HepG2 (cell line): ENCODE data around the gene SNAP23. TPM values are rescaled to one million over a fixed set of nuclear protein-coding genes. Genes with fewer than 3 reads are reported as not detected.

Source experiments
- ATAC-seq: fragments of 200-7000 bp; cut with Tn5 transposase; 3 replicates; pipeline ENCODE4 v1.9.1; 2020; ENCODE audit warnings: mild to moderate bottlenecking, moderate library complexity
- BruUV-seq: library from RNA; stranded (reverse); fragments of 400-500 nt; replicated peaks from 2 replicates; lab custom pipeline; 2021; lab: Mats Ljungman, UMichigan
- CTCF ChIA-PET: fragments of 300-600 bp; formaldehyde crosslinking; extraction: SDS; loops from one replicate; lab custom pipeline; 2021; ENCODE audit warnings: low total read pairs, inconsistent platforms, low intra/inter-chr PET ratio; lab: Yijun Ruan, JAX
- POLR2A ChIA-PET: fragments of 350-600 bp; sonication (Branson Sonifier 250); formaldehyde crosslinking; loops from one replicate; lab custom pipeline; 2020; ENCODE audit warnings: antibody characterized with exemption, inconsistent platforms; lab: Yijun Ruan, JAX
- DNase-seq: peaks from one replicate; pipeline ENCODE4 v3.0.0-alpha.2; 2015; ENCODE audit warnings: low spot score
- FAIRE-seq: peaks from 3 replicates; lab custom pipeline; 2011; peaks lifted over from hg19 to GRCh38; lab: Jason Lieb, UNC
- H2AFZ ChIP-seq: one replicate; pipeline ENCODE4 v1.6.1; 2011; ENCODE audit warnings: low read length, inconsistent platforms
- H3K27ac ChIP-seq: fragments of 300-600 bp; 3 replicates; pipeline ENCODE4 v1.8.0; 2011; ENCODE audit warnings: mixed run types, mild to moderate bottlenecking, mixed read lengths, low read length, inconsistent platforms; ENCODE audit not compliant: insufficient read depth; ENCODE audit errors: extremely low read length
- H3K27me3 ChIP-seq, 2 experiments: fragments of 200-600 bp in 1 of 2; 2 replicates in 1 of 2; 3 replicates in 1 of 2; pipeline versions ENCODE4 v1.6.0 to v1.8.0; 2011; ENCODE audit warnings: low read length in 2 of 2, mild to moderate bottlenecking in 2 of 2, moderate library complexity in 2 of 2, inconsistent platforms in 1 of 2; ENCODE audit not compliant: insufficient read depth in 2 of 2, control insufficient read depth in 1 of 2
- H3K36me3 ChIP-seq, 2 experiments: fragments of 200-600 bp in 1 of 2; replicated peaks in 1 of 2; 2 replicates in 1 of 2; 3 replicates in 1 of 2; pipeline versions ENCODE4 v1.5.1 to v1.8.0; 2011; ENCODE audit warnings: low read length in 2 of 2, inconsistent platforms in 1 of 2; ENCODE audit not compliant: insufficient read depth in 2 of 2, control insufficient read depth in 1 of 2
- H3K4me1 ChIP-seq: 2 replicates; pipeline ENCODE4 v1.5.1; 2012; ENCODE audit warnings: low read length, inconsistent platforms; ENCODE audit not compliant: insufficient read depth
- H3K4me2 ChIP-seq: 2 replicates; pipeline ENCODE4 v1.6.0; 2011; ENCODE audit warnings: low read depth, low read length, inconsistent platforms
- H3K4me3 ChIP-seq, 3 experiments: fragments of 200-600 bp in 1 of 3; sonication (generic), shearing (Covaris generic) in 1 of 3; replicated peaks in 1 of 3; 2 replicates each; pipeline ENCODE4 v1.5.1; 2011 to 2016; ENCODE audit warnings: low read length in 3 of 3, inconsistent platforms in 2 of 3, low read depth in 2 of 3, mild to moderate bottlenecking in 2 of 3, control low read depth in 1 of 3, mixed read lengths in 1 of 3; ENCODE audit not compliant: insufficient read depth in 1 of 3
- H3K79me2 ChIP-seq: one replicate; pipeline ENCODE4 v1.6.1; 2011; ENCODE audit warnings: low read length, inconsistent platforms; ENCODE audit not compliant: insufficient read depth
- H3K9ac ChIP-seq: 2 replicates; pipeline ENCODE4 v1.6.0; 2011; ENCODE audit warnings: mild to moderate bottlenecking, low read depth, low read length, inconsistent platforms; ENCODE audit not compliant: insufficient read depth
- H3K9me3 ChIP-seq: 2 replicates; pipeline ENCODE4 v1.5.1; 2012; ENCODE audit warnings: mild to moderate bottlenecking, low read length
- H4K20me1 ChIP-seq: 2 replicates; pipeline ENCODE4 v1.6.0; 2011; ENCODE audit warnings: inconsistent platforms, mild to moderate bottlenecking, low read length, moderate library complexity; ENCODE audit not compliant: insufficient read depth
- ERF ChIP-seq: IDR thresholded peaks from 2 replicates; pipeline ENCODE4 v1.6.1; 2018; ENCODE audit warnings: missing biosample characterization, missing genetic modification reagents
- MAFK ChIP-seq, 2 experiments: IDR thresholded peaks in 1 of 2; conservative IDR thresholded peaks in 1 of 2; 2 replicates each; pipeline ENCODE4 v1.6.1; 2011; ENCODE audit warnings: improper control_type of control experiment in 2 of 2, low read length in 2 of 2
- MEF2D ChIP-seq: sonication (generic); formaldehyde crosslinking; IDR thresholded peaks from 2 replicates; pipeline ENCODE4 v1.5.1; 2020; ENCODE audit warnings: mild to moderate bottlenecking, missing genetic modification reagents
- MEIS2 ChIP-seq: sonication (generic); formaldehyde crosslinking; IDR thresholded peaks from 2 replicates; pipeline ENCODE4 v1.9.0; 2021; ENCODE audit warnings: mild to moderate bottlenecking, missing genetic modification reagents
- NCOA2 ChIP-seq: sonication (generic); formaldehyde crosslinking; IDR thresholded peaks from 2 replicates; pipeline ENCODE4 v1.8.0; 2022; ENCODE audit warnings: inconsistent platforms
- TGIF2 ChIP-seq: IDR thresholded peaks from 2 replicates; pipeline ENCODE4 v1.6.1; 2016; ENCODE audit warnings: control low read depth, missing compliant biosample characterization
- YEATS2 ChIP-seq: sonication (generic); formaldehyde crosslinking; IDR thresholded peaks from 2 replicates; pipeline ENCODE4 v1.4.0; 2020; ENCODE audit warnings: missing genetic modification reagents, borderline replicate concordance
- ZFP36L2 ChIP-seq: sonication (generic); formaldehyde crosslinking; IDR thresholded peaks from 2 replicates; pipeline ENCODE4 v1.4.0; 2020; ENCODE audit warnings: missing genetic modification reagents
- ZMYM2 ChIP-seq: sonication (generic); formaldehyde crosslinking; IDR thresholded peaks from 2 replicates; pipeline ENCODE4 v1.8.0; 2022; ENCODE audit warnings: mild to moderate bottlenecking, missing genetic modification reagents
- ZNF552 ChIP-seq: sonication (generic); formaldehyde crosslinking; IDR thresholded peaks from 2 replicates; pipeline ENCODE4 v1.9.0; 2022; ENCODE audit warnings: missing genetic modification reagents, mild to moderate bottlenecking, borderline replicate concordance
- ZNF777 ChIP-seq: sonication (generic); formaldehyde crosslinking; IDR thresholded peaks from 2 replicates; pipeline ENCODE4 v1.4.0; 2020; ENCODE audit warnings: missing genetic modification reagents
- WGBS: methylation state at CpG from one replicate; pipeline ENCODE4 v1.1.6; 2017; ENCODE audit warnings: low lambda C conversion rate; 5-methylcytosine and 5-hydroxymethylcytosine counted together
- in situ Hi-C: cut with HindIII; loops from 2 replicates; pipeline ENCODE4 v1.10.0; 2017; ENCODE audit warnings: low pct_unique_long_range_greater_than_20kb; ENCODE audit not compliant: extremely low pct_ligation_motif_present
- intact Hi-C: fragments of 100-400 bp; cut with micrococcal nuclease; formaldehyde crosslinking; loops from one replicate; pipeline ENCODE4 v1.10.0; 2022; ENCODE audit not compliant: unreplicated experiment
- polyA plus RNA-seq, 8 experiments: library from polyadenylated mRNA; depleted of rRNA in 3 of 8; stranded (reverse) in 7 of 8; unstranded in 1 of 8; fragments of >200 nt; fragmentation: Illumina TruSeq in 4 of 8; extraction: Trizol in 4 of 8; gene quantifications; 2 replicates each; pipeline versions ENCODE4 v1.2.1 to v1.2.3, GENCODE V29; 2011 to 2016; ENCODE audit warnings: low read depth in 4 of 8, missing spikeins in 1 of 8, mixed read lengths in 1 of 8; ENCODE audit not compliant: insufficient read depth in 1 of 8
- total RNA-seq, 5 experiments: library from RNA; depleted of rRNA; stranded (reverse); fragments of >200 nt; fragmentation: Illumina TruSeq; extraction: Trizol; gene quantifications; 2 replicates each; pipeline ENCODE4 v1.2.3, GENCODE V29; 2016; ENCODE audit warnings: low read depth in 1 of 5
- TF ChIP-seq, protein P1 (sequence below): sonication (generic); formaldehyde crosslinking; IDR thresholded peaks from 2 replicates; pipeline ENCODE4 v1.4.0; 2020; ENCODE audit warnings: mild to moderate bottlenecking, missing genetic modification reagents
- TF ChIP-seq, protein P2 (sequence below): sonication (generic); formaldehyde crosslinking; IDR thresholded peaks from 2 replicates; pipeline ENCODE4 v1.5.0; 2020; ENCODE audit warnings: mild to moderate bottlenecking, low read depth, missing genetic modification reagents, borderline replicate concordance
- TF ChIP-seq, protein P3 (sequence below): sonication (generic); formaldehyde crosslinking; IDR thresholded peaks from 2 replicates; pipeline ENCODE4 v1.5.1; 2020; ENCODE audit warnings: missing genetic modification reagents, mild to moderate bottlenecking, borderline replicate concordance

The SNAP23 gene
- total and polyA plus RNA-seq, 2 of the 13 experiments (the other 11 are each of a cell fraction or from before 2014, with no cell fraction given): 37.0 to 101 TPM

DNA sequence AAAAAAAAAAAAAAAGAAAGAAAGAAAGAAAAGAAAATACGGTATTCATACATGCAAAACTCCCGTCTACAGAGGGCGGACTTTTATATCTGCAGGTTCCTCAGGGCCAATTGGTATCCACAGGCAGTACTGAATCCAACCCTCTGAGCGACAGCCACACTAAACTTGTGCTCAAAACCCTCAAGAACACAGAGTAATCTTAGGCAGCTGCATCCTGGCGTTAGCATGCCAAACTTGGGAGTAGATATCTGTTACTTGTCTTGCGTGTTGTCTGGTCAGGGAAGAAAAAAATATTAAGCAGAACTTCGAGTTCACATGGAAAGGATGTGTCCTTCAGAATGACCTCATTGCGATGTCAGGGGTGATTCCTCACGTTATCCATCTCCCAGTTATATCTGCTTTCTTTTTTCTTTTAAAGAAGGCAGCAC lies 12.8 kb downstream of the SNAP23 start:
- no peak for FAIRE-seq

More for the DNA sequence above, 12.8 kb downstream of the SNAP23 start:
- H3K4me2 ChIP-seq: no peak overlapping the region
- H3K9me3 ChIP-seq: no peaks in the 10 kb centered on the region
- in situ Hi-C loops: no loop called here
- ChIA-PET POLR2A (no interaction called here), CTCF (no interaction called here)
- no peaks in the 10 kb centered on the region for H3K4me1 ChIP-seq
- peaks cover 0 to 25% of the 10 kb centered on the region in 2 experiments; a peak in 2 of 5 replicates for H3K36me3 ChIP-seq
- no TSS peak for BruUV-seq
- peaks cover 3% of the 10 kb centered on the region for H3K79me2 ChIP-seq
- no peak for DNase-seq
- no peaks in the 10 kb centered on the region for H4K20me1 ChIP-seq
- H3K27ac ChIP-seq: no peak overlapping the region
- intact Hi-C loops: no loop called here
- H2AFZ ChIP-seq: no peak overlapping the region
- WGBS: 94% methylated on average over 9 of the region's 9 CpGs
- no peaks in the 10 kb centered on the region for H3K27me3 ChIP-seq
- TF ChIP-seq ZMYM2 (no peak), YEATS2 (no peak), ZNF552 (no peak), ZNF777 (no peak), MEF2D (CRISPR knock-in tag) (no peak), MAFK (conservative IDR thresholded peaks at IDR 0.05 in 1 of 2, IDR thresholded peaks at IDR 0.05 in 1 of 2; ENCODE audit: low read length in 2 of 2) (no peak), NCOA2 (CRISPR knock-in tag) (no peak), ZFP36L2 (no peak), MEIS2 (CRISPR knock-in tag) (no peak), TGIF2 (CRISPR knock-in tag) (no peak), ERF (CRISPR knock-in tag) (no peak)
- TF ChIP-seq, protein P1, sequence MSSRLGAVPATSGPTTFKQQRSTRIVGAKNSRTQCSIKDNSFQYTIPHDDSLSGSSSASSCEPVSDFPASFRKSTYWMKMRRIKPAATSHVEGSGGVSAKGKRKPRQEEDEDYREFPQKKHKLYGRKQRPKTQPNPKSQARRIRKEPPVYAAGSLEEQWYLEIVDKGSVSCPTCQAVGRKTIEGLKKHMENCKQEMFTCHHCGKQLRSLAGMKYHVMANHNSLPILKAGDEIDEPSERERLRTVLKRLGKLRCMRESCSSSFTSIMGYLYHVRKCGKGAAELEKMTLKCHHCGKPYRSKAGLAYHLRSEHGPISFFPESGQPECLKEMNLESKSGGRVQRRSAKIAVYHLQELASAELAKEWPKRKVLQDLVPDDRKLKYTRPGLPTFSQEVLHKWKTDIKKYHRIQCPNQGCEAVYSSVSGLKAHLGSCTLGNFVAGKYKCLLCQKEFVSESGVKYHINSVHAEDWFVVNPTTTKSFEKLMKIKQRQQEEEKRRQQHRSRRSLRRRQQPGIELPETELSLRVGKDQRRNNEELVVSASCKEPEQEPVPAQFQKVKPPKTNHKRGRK (CRISPR knock-in tag): no peak
- TF ChIP-seq, protein P2, sequence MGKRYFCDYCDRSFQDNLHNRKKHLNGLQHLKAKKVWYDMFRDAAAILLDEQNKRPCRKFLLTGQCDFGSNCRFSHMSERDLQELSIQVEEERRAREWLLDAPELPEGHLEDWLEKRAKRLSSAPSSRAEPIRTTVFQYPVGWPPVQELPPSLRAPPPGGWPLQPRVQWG (CRISPR knock-in tag): no peak
- TF ChIP-seq, protein P3, sequence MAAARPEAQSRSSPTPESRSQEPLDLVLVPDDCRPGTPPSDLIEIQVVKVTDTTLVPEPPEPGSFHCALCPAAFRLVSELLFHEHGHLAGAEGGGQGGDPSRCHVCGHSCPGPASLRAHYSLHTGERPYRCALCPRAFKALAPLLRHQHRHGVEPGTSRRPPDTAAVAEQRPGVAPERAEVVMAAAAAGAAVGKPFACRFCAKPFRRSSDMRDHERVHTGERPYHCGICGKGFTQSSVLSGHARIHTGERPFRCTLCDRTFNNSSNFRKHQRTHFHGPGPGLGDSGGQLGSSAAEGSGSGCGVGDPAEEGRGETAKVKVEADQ (CRISPR knock-in tag): no peak
- ATAC-seq: no peak
- no peak overlapping the region for H3K4me3 ChIP-seq
- no peak overlapping the region for H3K9ac ChIP-seq
